ENCODE results near the gene MIER3. TPM values are rescaled to one million over a fixed set of nuclear protein-coding genes. Genes with fewer than 3 reads are reported as not detected.
A peak's percentile ranks its signal among the peaks of the same experiment; 100 is the strongest.

The MIER3 gene, protein sequence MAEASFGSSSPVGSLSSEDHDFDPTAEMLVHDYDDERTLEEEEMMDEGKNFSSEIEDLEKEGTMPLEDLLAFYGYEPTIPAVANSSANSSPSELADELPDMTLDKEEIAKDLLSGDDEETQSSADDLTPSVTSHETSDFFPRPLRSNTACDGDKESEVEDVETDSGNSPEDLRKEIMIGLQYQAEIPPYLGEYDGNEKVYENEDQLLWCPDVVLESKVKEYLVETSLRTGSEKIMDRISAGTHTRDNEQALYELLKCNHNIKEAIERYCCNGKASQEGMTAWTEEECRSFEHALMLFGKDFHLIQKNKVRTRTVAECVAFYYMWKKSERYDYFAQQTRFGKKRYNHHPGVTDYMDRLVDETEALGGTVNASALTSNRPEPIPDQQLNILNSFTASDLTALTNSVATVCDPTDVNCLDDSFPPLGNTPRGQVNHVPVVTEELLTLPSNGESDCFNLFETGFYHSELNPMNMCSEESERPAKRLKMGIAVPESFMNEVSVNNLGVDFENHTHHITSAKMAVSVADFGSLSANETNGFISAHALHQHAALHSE
- 15.3 TPM for polyA plus RNA-seq (2013, experiment 1 of 2)
- 15.4 TPM for polyA plus RNA-seq (2013, experiment 2 of 2)

DNA sequence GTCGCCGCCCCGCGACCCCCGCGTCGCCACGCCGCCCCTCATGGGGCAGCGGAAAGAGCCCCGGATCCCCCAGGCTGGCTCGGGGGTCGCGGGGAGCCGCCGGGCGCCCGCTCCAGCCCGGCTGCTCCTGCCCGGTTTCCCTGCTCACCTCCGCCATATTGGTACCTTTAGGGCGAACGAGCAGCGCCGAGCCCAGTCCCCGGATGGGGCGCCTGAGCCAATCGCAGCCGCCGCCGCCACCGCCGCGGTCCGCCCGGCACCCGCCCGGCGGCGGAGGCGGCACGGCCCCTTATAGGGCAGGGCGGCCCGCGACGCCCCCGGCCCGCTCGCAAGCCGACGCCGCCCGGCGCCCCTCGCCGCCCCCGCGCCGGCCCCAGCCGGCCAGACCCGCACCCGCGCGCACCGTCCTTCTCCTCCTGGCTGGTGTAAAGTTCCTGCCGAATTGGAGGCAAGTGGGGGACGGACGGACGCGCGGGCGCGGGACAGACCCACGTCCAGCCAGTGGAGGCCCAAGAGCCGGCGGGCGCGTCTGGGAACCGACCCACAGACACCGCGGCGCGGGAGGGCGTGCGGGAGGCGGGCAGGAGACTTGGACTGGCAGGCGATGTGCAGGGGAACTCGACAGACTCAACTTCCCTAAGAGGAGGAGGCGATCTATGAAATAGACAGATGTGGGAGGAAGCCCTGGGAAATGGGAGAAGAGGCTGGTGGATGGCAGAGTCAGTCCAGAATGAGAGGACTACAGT lies at the start of gene MIER3:
MIER3 (minus strand) TSS at position 178 of the 746 bp plus-strand sequence; CDS start at position 157, 21 bp downstream.
- Histone ChIP-seq H2AK5ac (ENCODE audit: low read length) (no peak within 1 kb of the TSS), H2BK120ac (ENCODE audit: low read depth, low read length) (peak within 1 kb of the TSS; percentile 18), H2BK15ac (replicated peaks; ENCODE audit: low read depth) (no peak within 1 kb of the TSS), H3K79me2 (ENCODE audit: control insufficient read depth, insufficient read depth, low read length) (peaks cover 5% of the 10 kb centered on the region), H3K4ac (ENCODE audit: low read depth, low read length) (peak within 1 kb of the TSS; percentile 99), H4K5ac (ENCODE audit: low read length) (no peak within 1 kb of the TSS), H3K27me3 (ENCODE audit: insufficient read depth, low read length, poor library complexity) (no peaks in the 10 kb centered on the region), H4K8ac (ENCODE audit: low read depth, low read length) (peak within 1 kb of the TSS; percentile 87), H3K4me3 (ENCODE audit: low read length) (peak within 1 kb of the TSS; percentile 80), H3K4me1 (ENCODE audit: control insufficient read depth, low read depth, low read length) (no peaks in the 10 kb centered on the region), H3K23ac (ENCODE audit: low read length) (peak within 1 kb of the TSS; percentile 48), H3K9ac (ENCODE audit: low read length) (peak within 1 kb of the TSS; percentile 86), H3K79me1 (ENCODE audit: low read length) (peaks cover 6% of the 10 kb centered on the region), H3K18ac (ENCODE audit: low read length) (peak within 1 kb of the TSS; percentile 99), H2BK5ac (ENCODE audit: low read length) (no peak within 1 kb of the TSS), H3K4me2 (ENCODE audit: low read length) (peak within 1 kb of the TSS; percentile 80), H3K36me3 (ENCODE audit: control insufficient read depth, insufficient read depth, low read length) (no peaks in the 10 kb centered on the region), H3K27ac (ENCODE audit: low read depth, low read length) (peak within 1 kb of the TSS; percentile 88), H3K56ac (ENCODE audit: low read length) (peak within 1 kb of the TSS; percentile 94)
- peak; percentile 88 for DNase-seq
- WGBS (ENCODE audit: extremely low coverage, insufficient coverage, low lambda C conversion rate): no CpG with 5 or more reads among the region's 89 CpGs

DNA sequence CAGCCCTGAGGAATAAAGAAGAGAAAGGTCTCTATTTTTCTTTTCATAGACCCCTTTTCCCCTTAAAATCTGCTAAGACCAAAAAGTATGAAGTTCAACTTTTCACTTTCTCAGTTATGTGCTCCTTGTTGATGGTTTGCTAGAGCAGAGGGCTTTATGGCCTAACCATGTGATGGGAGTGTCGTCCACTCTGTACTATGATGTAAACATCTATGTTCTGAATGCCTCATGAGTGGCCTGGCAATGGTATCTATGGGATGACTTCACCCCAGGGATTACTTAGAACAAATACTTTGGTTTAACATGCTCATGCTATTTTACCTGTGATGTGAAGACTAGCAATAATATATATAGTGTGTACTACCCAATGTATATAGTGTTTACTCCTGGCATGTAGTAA lies 43.7 kb upstream of the MIER3 start:
- no peak overlapping the region for H3K9ac ChIP-seq (ENCODE audit: low read length)
- H3K23ac ChIP-seq (ENCODE audit: low read length): no peak overlapping the region
- H4K8ac ChIP-seq (ENCODE audit: low read depth, low read length): no peak overlapping the region
- H4K5ac ChIP-seq (ENCODE audit: low read length): no peak overlapping the region
- WGBS (ENCODE audit: extremely low coverage, insufficient coverage, low lambda C conversion rate): no CpG with 5 or more reads among the region's 1 CpG
- no peak overlapping the region for H3K27ac ChIP-seq (ENCODE audit: low read depth, low read length)
- no peak overlapping the region for H3K4ac ChIP-seq (ENCODE audit: low read depth, low read length)
- no peak overlapping the region for H3K4me2 ChIP-seq (ENCODE audit: low read length)
- no peak overlapping the region for H3K4me3 ChIP-seq (ENCODE audit: low read length)
- no peaks in the 10 kb centered on the region for H3K79me2 ChIP-seq (ENCODE audit: control insufficient read depth, insufficient read depth, low read length)
- H2BK120ac ChIP-seq (ENCODE audit: low read depth, low read length): no peak overlapping the region
- H2AK5ac ChIP-seq (ENCODE audit: low read length): no peak overlapping the region
- no peak for DNase-seq
- H3K36me3 ChIP-seq (ENCODE audit: control insufficient read depth, insufficient read depth, low read length): no peaks in the 10 kb centered on the region
- no peaks in the 10 kb centered on the region for H3K79me1 ChIP-seq (ENCODE audit: low read length)
- H3K18ac ChIP-seq (ENCODE audit: low read length): no peak overlapping the region
- H2BK5ac ChIP-seq (ENCODE audit: low read length): no peak overlapping the region
- no peak overlapping the region for H2BK15ac ChIP-seq (replicated peaks; ENCODE audit: low read depth)
- H3K27me3 ChIP-seq (ENCODE audit: insufficient read depth, low read length, poor library complexity): no peaks in the 10 kb centered on the region
- no peaks in the 10 kb centered on the region for H3K4me1 ChIP-seq (ENCODE audit: control insufficient read depth, low read depth, low read length)
- no peak overlapping the region for H3K56ac ChIP-seq (ENCODE audit: low read length)

DNA sequence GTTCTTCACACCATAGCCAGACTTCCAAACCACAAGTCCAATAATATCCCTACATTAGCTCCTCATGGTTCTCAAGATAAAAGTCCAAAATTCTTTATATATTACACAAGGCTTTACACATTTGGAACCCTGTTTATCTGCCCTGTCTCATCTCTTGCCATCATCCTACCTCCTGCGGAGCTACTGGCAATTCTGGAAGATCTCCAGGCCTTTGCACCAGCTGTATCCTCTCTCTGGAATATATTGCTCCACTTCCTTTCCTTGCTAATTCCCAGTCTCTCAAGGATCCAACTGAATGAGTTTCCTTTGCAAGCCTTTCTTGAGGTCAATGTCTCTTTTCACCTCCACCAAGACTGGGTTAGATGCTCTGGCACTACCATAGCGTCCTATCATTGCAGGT lies 41.3 kb upstream of the MIER3 start:
- H3K56ac ChIP-seq (ENCODE audit: low read length): no peak overlapping the region
- H3K4me1 ChIP-seq (ENCODE audit: control insufficient read depth, low read depth, low read length): no peaks in the 10 kb centered on the region
- H2AK5ac ChIP-seq (ENCODE audit: low read length): no peak overlapping the region
- no peaks in the 10 kb centered on the region for H3K79me2 ChIP-seq (ENCODE audit: control insufficient read depth, insufficient read depth, low read length)
- DNase-seq: no peak
- no peaks in the 10 kb centered on the region for H3K79me1 ChIP-seq (ENCODE audit: low read length)
- H3K4me3 ChIP-seq (ENCODE audit: low read length): no peak overlapping the region
- H2BK120ac ChIP-seq (ENCODE audit: low read depth, low read length): no peak overlapping the region
- no peak overlapping the region for H3K27ac ChIP-seq (ENCODE audit: low read depth, low read length)
- no peak overlapping the region for H3K4ac ChIP-seq (ENCODE audit: low read depth, low read length)
- WGBS (ENCODE audit: extremely low coverage, insufficient coverage, low lambda C conversion rate): no CpG with 5 or more reads among the region's 2 CpGs
- H4K5ac ChIP-seq (ENCODE audit: low read length): no peak overlapping the region
- H3K23ac ChIP-seq (ENCODE audit: low read length): no peak overlapping the region
- H3K36me3 ChIP-seq (ENCODE audit: control insufficient read depth, insufficient read depth, low read length): no peaks in the 10 kb centered on the region
- H3K9ac ChIP-seq (ENCODE audit: low read length): no peak overlapping the region
- no peaks in the 10 kb centered on the region for H3K27me3 ChIP-seq (ENCODE audit: insufficient read depth, low read length, poor library complexity)
- H3K4me2 ChIP-seq (ENCODE audit: low read length): no peak overlapping the region
- H3K18ac ChIP-seq (ENCODE audit: low read length): no peak overlapping the region
- no peak overlapping the region for H2BK15ac ChIP-seq (replicated peaks; ENCODE audit: low read depth)
- H4K8ac ChIP-seq (ENCODE audit: low read depth, low read length): no peak overlapping the region
- H2BK5ac ChIP-seq (ENCODE audit: low read length): no peak overlapping the region

DNA sequence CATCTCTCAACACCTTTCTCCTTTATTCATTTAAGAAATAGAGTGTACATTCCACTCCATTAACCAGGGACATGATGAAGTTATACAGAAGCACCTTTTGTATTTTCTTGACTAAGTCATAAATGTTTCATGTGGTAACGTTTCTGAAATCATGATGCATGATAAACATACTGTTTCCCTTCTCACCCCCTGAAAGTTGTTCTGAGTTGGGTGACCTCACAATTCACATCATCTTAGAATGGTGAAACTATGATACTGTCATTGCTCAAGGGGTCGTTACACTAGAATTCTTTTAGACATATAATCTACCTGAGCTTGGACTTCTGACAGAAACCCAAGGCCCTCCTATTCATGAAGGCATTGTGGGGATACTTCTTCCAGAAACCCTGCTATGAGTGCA lies 37.8 kb upstream of the MIER3 start:
- H3K4me3 ChIP-seq (ENCODE audit: low read length): no peak overlapping the region
- no peak overlapping the region for H2AK5ac ChIP-seq (ENCODE audit: low read length)
- no peak overlapping the region for H3K4ac ChIP-seq (ENCODE audit: low read depth, low read length)
- H4K8ac ChIP-seq (ENCODE audit: low read depth, low read length): no peak overlapping the region
- H3K56ac ChIP-seq (ENCODE audit: low read length): no peak overlapping the region
- no peaks in the 10 kb centered on the region for H3K4me1 ChIP-seq (ENCODE audit: control insufficient read depth, low read depth, low read length)
- no peak overlapping the region for H2BK5ac ChIP-seq (ENCODE audit: low read length)
- H4K5ac ChIP-seq (ENCODE audit: low read length): no peak overlapping the region
- no peak overlapping the region for H2BK15ac ChIP-seq (replicated peaks; ENCODE audit: low read depth)
- no peak overlapping the region for H3K4me2 ChIP-seq (ENCODE audit: low read length)
- no peaks in the 10 kb centered on the region for H3K79me1 ChIP-seq (ENCODE audit: low read length)
- H3K27ac ChIP-seq (ENCODE audit: low read depth, low read length): no peak overlapping the region
- H3K23ac ChIP-seq (ENCODE audit: low read length): no peak overlapping the region
- no peak overlapping the region for H2BK120ac ChIP-seq (ENCODE audit: low read depth, low read length)
- WGBS (ENCODE audit: extremely low coverage, insufficient coverage, low lambda C conversion rate): no CpG with 5 or more reads among the region's 2 CpGs
- no peak for DNase-seq
- no peaks in the 10 kb centered on the region for H3K27me3 ChIP-seq (ENCODE audit: insufficient read depth, low read length, poor library complexity)
- H3K18ac ChIP-seq (ENCODE audit: low read length): no peak overlapping the region
- H3K9ac ChIP-seq (ENCODE audit: low read length): no peak overlapping the region
- H3K36me3 ChIP-seq (ENCODE audit: control insufficient read depth, insufficient read depth, low read length): no peaks in the 10 kb centered on the region
- no peaks in the 10 kb centered on the region for H3K79me2 ChIP-seq (ENCODE audit: control insufficient read depth, insufficient read depth, low read length)

DNA sequence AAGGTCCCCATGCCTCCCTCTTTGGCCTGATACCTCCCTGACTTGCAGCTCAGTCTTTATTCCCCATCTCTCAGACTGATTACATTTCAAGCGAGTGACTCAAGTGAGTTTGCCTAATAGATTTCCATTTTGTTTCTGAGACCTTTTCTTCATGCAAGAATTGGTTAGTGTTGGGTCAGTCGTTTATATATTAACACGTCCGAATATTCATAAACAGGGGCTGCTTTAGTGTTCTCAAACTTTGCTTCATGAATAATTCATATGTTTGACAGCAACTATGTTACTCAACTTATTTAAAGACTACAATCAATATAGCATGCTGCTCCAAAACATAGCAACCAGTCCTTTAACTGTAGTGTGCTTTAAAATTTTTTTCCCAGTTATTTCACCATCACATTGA lies 36.6 kb upstream of the MIER3 start:
- no CpG with 5 or more reads among the region's 4 CpGs for WGBS (ENCODE audit: extremely low coverage, insufficient coverage, low lambda C conversion rate)
- H3K79me2 ChIP-seq (ENCODE audit: control insufficient read depth, insufficient read depth, low read length): no peaks in the 10 kb centered on the region
- H3K23ac ChIP-seq (ENCODE audit: low read length): no peak overlapping the region
- no peak overlapping the region for H2BK15ac ChIP-seq (replicated peaks; ENCODE audit: low read depth)
- no peaks in the 10 kb centered on the region for H3K4me1 ChIP-seq (ENCODE audit: control insufficient read depth, low read depth, low read length)
- no peak overlapping the region for H3K4me3 ChIP-seq (ENCODE audit: low read length)
- no peak overlapping the region for H2BK120ac ChIP-seq (ENCODE audit: low read depth, low read length)
- no peak overlapping the region for H3K4ac ChIP-seq (ENCODE audit: low read depth, low read length)
- no peak overlapping the region for H3K4me2 ChIP-seq (ENCODE audit: low read length)
- no peaks in the 10 kb centered on the region for H3K36me3 ChIP-seq (ENCODE audit: control insufficient read depth, insufficient read depth, low read length)
- H2BK5ac ChIP-seq (ENCODE audit: low read length): no peak overlapping the region
- H4K5ac ChIP-seq (ENCODE audit: low read length): no peak overlapping the region
- H3K27ac ChIP-seq (ENCODE audit: low read depth, low read length): no peak overlapping the region
- H3K79me1 ChIP-seq (ENCODE audit: low read length): no peaks in the 10 kb centered on the region
- H3K27me3 ChIP-seq (ENCODE audit: insufficient read depth, low read length, poor library complexity): no peaks in the 10 kb centered on the region
- no peak overlapping the region for H3K18ac ChIP-seq (ENCODE audit: low read length)
- no peak overlapping the region for H3K9ac ChIP-seq (ENCODE audit: low read length)
- DNase-seq: no peak
- no peak overlapping the region for H2AK5ac ChIP-seq (ENCODE audit: low read length)
- H3K56ac ChIP-seq (ENCODE audit: low read length): no peak overlapping the region
- no peak overlapping the region for H4K8ac ChIP-seq (ENCODE audit: low read depth, low read length)

Measured in mesendoderm (in vitro differentiated cells).